ENCODE results near the gene ANK3.

Gene ANK3

GRCh38 chr10:60185421-60185820, 204.3 kb downstream of the ANK3 start:
- Histone ChIP-seq H3K9ac (ENCODE audit: low read length) (no peak overlapping the region), H3F3A (ENCODE audit: insufficient read depth, low read length) (no peaks in the 10 kb centered on the region), H3K9me2 (replicated peaks; ENCODE audit: insufficient read depth, low read length) (no peaks in the 10 kb centered on the region), H4K20me1 (ENCODE audit: insufficient read depth, low read length) (no peaks in the 10 kb centered on the region), H3K9me3 (replicated peaks; ENCODE audit: insufficient read depth, low read length) (no peaks in the 10 kb centered on the region), H2AFZ (ENCODE audit: low read length) (no peak overlapping the region), H3K79me2 (ENCODE audit: low read length) (no peaks in the 10 kb centered on the region), H3K27ac (ENCODE audit: low read length) (no peak overlapping the region), H3K4me1 (ENCODE audit: low read length) (no peaks in the 10 kb centered on the region), H3K4me2 (ENCODE audit: low read depth, low read length) (no peak overlapping the region), H3K4me3 (ENCODE audit: low read length) (no peak overlapping the region), H3K27me3 (replicated peaks; ENCODE audit: insufficient read depth, low read length) (no peaks in the 10 kb centered on the region), H3K36me3 (replicated peaks; ENCODE audit: insufficient read depth, low read length) (no peaks in the 10 kb centered on the region)
- TF ChIP-seq EZH2phosphoT487 (IDR thresholded peaks at IDR 0.05; ENCODE audit: low read length) (no peak), EZH2 (optimal IDR thresholded peaks at IDR 0.05; ENCODE audit: low read depth, low read length) (no peak), CTCF (IDR thresholded peaks at IDR 0.05; ENCODE audit: low read length) (no peak)
- DNase-seq = no peak

DNA sequence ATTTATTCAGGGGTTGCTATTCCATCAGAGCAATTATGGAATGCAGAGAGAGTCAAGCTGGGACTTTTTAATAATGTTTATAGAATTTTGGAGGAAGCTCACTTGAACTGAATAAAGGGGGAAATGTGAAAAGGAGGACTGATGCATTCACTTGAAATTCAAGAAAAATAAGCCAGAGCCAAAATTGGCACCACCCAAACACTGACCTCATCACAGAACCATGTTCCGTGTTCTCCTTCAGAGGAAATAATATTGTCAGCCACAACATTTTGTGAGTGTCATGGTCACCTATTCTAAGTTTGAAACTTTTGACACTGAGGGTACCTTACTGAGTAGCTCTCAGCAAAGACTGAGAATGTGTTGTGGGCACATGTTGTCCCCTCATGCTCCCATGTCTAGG, 207.0 kb downstream of the ANK3 start:
- Histone ChIP-seq H3K9me3 (replicated peaks; ENCODE audit: insufficient read depth, low read length) (no peaks in the 10 kb centered on the region), H3K27me3 (replicated peaks; ENCODE audit: insufficient read depth, low read length) (no peaks in the 10 kb centered on the region), H3K27ac (ENCODE audit: low read length) (no peak overlapping the region), H3K36me3 (replicated peaks; ENCODE audit: insufficient read depth, low read length) (no peaks in the 10 kb centered on the region), H3K9me2 (replicated peaks; ENCODE audit: insufficient read depth, low read length) (no peaks in the 10 kb centered on the region), H3K4me3 (ENCODE audit: low read length) (no peak overlapping the region), H3K9ac (ENCODE audit: low read length) (no peak overlapping the region), H3K79me2 (ENCODE audit: low read length) (no peaks in the 10 kb centered on the region), H3K4me1 (ENCODE audit: low read length) (no peaks in the 10 kb centered on the region), H4K20me1 (ENCODE audit: insufficient read depth, low read length) (no peaks in the 10 kb centered on the region), H3K4me2 (ENCODE audit: low read depth, low read length) (no peak overlapping the region), H3F3A (ENCODE audit: insufficient read depth, low read length) (no peaks in the 10 kb centered on the region), H2AFZ (ENCODE audit: low read length) (no peak overlapping the region)
- TF ChIP-seq CTCF (IDR thresholded peaks at IDR 0.05; ENCODE audit: low read length) = no peak
- TF ChIP-seq EZH2phosphoT487 (IDR thresholded peaks at IDR 0.05; ENCODE audit: low read length) = no peak
- no peak for TF ChIP-seq EZH2 (optimal IDR thresholded peaks at IDR 0.05; ENCODE audit: low read depth, low read length)
- no peak for DNase-seq

DNA sequence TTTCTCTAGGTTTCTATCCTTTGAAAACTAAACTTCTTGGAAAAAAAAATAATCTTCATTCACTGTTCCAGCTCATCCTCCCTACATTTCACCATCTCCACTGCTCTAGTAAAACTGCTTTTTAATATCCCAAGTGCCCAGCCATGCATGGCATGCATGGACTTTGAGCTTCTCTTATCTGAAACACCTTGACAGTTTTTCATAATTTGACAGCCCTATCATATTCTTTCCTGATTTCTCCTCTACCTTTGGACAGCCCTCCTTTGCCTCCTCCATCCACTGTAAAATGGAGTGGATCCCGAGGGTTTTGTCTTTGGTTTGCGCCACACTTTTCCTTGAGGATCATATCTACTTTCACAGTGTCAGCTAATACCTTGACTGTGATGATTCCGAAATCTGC, 212.8 kb downstream of the ANK3 start:
- TF ChIP-seq CTCF (IDR thresholded peaks at IDR 0.05; ENCODE audit: low read length) (no peak), EZH2phosphoT487 (IDR thresholded peaks at IDR 0.05; ENCODE audit: low read length) (no peak), EZH2 (optimal IDR thresholded peaks at IDR 0.05; ENCODE audit: low read depth, low read length) (no peak)
- no peak for DNase-seq
- Histone ChIP-seq H3K9me2 (replicated peaks; ENCODE audit: insufficient read depth, low read length) (no peaks in the 10 kb centered on the region), H3K36me3 (replicated peaks; ENCODE audit: insufficient read depth, low read length) (no peaks in the 10 kb centered on the region), H3K9me3 (replicated peaks; ENCODE audit: insufficient read depth, low read length) (no peaks in the 10 kb centered on the region), H3K79me2 (ENCODE audit: low read length) (no peaks in the 10 kb centered on the region), H3K27me3 (replicated peaks; ENCODE audit: insufficient read depth, low read length) (no peaks in the 10 kb centered on the region), H3F3A (ENCODE audit: insufficient read depth, low read length) (no peaks in the 10 kb centered on the region), H3K9ac (ENCODE audit: low read length) (no peak overlapping the region), H3K4me1 (ENCODE audit: low read length) (no peaks in the 10 kb centered on the region), H3K4me3 (ENCODE audit: low read length) (no peak overlapping the region), H4K20me1 (ENCODE audit: insufficient read depth, low read length) (no peaks in the 10 kb centered on the region), H2AFZ (ENCODE audit: low read length) (no peak overlapping the region), H3K4me2 (ENCODE audit: low read depth, low read length) (no peak overlapping the region), H3K27ac (ENCODE audit: low read length) (no peak overlapping the region)

Data from MM.1S (cell line).